ENCODE results near the gene FARSA. TPM values are rescaled to one million over a fixed set of nuclear protein-coding genes. Genes with fewer than 3 reads are reported as not detected.
A peak's percentile ranks its signal among the peaks of the same experiment; 100 is the strongest.
"Not testable (repeated sequence)": the region's sequence is repeated elsewhere in the genome, so short reads cannot be mapped to it uniquely, and the experiment has no call there.

The FARSA gene
- total and polyA plus RNA-seq, 3 donors from 2014 or later: 53.8 to 65.3 (median 55.1) TPM

- intact Hi-C loops (cut with DNase I; ENCODE audit: low total_unique reads): no loop called here
- WGBS, 2 donors: 74 to 78% methylated on average over 14 of the region's 14 CpGs
These were observed 15.3 kb downstream of the FARSA start for GRCh38 chr19:12918253-12918652.

DNA sequence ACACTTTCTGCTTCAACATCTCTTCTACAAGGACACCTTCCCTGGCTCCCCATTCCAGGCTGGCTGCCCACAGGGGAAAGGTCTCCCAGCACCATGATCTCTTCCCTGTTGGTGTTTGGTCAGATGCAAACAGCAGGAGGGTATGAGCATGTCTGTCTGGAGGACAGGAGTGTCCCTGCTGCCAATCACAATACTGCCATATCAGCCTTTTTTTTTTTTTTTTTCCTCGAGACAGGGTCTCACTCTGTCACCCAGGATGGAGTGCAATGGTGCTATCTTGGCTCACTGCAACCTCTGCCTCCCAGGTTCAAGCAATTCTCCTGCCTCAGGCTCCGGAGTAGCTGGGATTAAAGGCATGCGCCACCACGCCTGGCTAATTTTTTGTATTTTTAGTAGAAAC is 17.7 kb downstream of the FARSA start:
- H3K9me3 ChIP-seq; H3K36me3 ChIP-seq (ENCODE audit: low read depth, missing control alignments); H3K27ac ChIP-seq; H3K27me3 ChIP-seq; intact Hi-C loops (cut with DNase I; ENCODE audit: low total_unique reads); H3K4me3 ChIP-seq; DNase-seq: not testable (repeated sequence)
- peaks cover 19% of the 10 kb centered on the region for H3K4me1 ChIP-seq
- 88% methylated on average over 3 to 4 of the region's 4 CpGs for WGBS, 2 donors

More at GRCh38 chr19:12918253-12918652, 15.3 kb downstream of the FARSA start:
- TF ChIP-seq, protein P1, sequence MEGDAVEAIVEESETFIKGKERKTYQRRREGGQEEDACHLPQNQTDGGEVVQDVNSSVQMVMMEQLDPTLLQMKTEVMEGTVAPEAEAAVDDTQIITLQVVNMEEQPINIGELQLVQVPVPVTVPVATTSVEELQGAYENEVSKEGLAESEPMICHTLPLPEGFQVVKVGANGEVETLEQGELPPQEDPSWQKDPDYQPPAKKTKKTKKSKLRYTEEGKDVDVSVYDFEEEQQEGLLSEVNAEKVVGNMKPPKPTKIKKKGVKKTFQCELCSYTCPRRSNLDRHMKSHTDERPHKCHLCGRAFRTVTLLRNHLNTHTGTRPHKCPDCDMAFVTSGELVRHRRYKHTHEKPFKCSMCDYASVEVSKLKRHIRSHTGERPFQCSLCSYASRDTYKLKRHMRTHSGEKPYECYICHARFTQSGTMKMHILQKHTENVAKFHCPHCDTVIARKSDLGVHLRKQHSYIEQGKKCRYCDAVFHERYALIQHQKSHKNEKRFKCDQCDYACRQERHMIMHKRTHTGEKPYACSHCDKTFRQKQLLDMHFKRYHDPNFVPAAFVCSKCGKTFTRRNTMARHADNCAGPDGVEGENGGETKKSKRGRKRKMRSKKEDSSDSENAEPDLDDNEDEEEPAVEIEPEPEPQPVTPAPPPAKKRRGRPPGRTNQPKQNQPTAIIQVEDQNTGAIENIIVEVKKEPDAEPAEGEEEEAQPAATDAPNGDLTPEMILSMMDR (IDR thresholded peaks at IDR 0.05): no peak
- TF ChIP-seq POLR2A (IDR thresholded peaks at IDR 0.05): no peak
- Histone ChIP-seq H3K27me3 (no peaks in the 10 kb centered on the region), H3K4me1 (peaks cover 9% of the 10 kb centered on the region), H3K36me3 (ENCODE audit: low read depth, missing control alignments) (no peaks in the 10 kb centered on the region), H3K27ac (no peak overlapping the region), H3K9me3 (no peaks in the 10 kb centered on the region), H3K4me3 (peak overlapping the region; percentile 15 to 52)
- DNase-seq: no peak

DNA sequence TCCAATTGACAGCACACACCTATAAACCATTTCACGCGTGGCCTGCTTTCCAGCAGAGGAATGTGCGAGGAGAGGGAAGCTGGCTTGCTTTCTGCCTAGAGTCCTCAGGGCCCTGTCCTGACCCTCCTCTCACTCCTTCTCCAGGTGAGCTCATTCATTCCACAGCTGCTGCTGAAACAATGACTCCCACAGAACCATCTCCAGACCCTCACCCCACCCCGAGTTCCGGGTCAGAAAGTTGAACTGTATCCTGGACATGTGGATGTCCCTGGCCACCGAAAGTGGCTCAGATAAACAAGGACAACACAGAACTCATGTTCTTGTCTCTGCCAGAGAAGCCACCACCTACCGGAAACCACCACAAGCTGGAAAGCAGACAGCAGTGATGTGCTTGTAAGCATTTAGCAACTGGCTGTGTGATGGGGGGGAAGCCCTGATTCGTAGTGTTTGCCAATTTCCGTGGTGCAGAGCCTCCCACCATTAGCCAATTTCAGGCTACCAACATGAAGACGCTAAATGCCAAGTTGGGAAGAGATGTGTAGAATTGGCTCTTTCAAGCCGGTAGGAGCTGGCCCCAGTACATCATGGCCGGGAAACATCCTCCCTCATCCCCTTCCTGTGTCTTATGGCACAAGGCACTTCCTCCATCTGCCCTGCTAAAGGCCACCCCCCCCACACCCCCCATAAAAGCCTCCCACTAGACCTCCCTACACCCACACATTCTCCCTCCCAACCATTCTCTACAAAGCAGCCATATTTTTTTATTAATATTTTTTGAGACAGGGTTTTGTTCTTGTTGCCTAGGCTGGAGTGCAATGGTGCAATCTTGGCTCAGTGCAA is 19.4 kb downstream of the FARSA start:
- no peaks in the 10 kb centered on the region for H3K9me3 ChIP-seq
- H3K36me3 ChIP-seq (ENCODE audit: low read depth, missing control alignments): no peaks in the 10 kb centered on the region
- H3K4me1 ChIP-seq: peaks cover 15% of the 10 kb centered on the region
- intact Hi-C loops (cut with DNase I; ENCODE audit: low total_unique reads): no loop called here
- TF ChIP-seq, protein P1 (IDR thresholded peaks at IDR 0.05): no peak
- no peak for TF ChIP-seq POLR2A (IDR thresholded peaks at IDR 0.05)
- peak overlapping the region in 1 of 2 donors; percentile 74 for H3K27ac ChIP-seq
- no peaks in the 10 kb centered on the region for H3K27me3 ChIP-seq
- H3K4me3 ChIP-seq: no peak overlapping the region
- 64 to 73% methylated on average over 9 to 12 of the region's 12 CpGs for WGBS, 2 donors
- DNase-seq: no peak

DNA sequence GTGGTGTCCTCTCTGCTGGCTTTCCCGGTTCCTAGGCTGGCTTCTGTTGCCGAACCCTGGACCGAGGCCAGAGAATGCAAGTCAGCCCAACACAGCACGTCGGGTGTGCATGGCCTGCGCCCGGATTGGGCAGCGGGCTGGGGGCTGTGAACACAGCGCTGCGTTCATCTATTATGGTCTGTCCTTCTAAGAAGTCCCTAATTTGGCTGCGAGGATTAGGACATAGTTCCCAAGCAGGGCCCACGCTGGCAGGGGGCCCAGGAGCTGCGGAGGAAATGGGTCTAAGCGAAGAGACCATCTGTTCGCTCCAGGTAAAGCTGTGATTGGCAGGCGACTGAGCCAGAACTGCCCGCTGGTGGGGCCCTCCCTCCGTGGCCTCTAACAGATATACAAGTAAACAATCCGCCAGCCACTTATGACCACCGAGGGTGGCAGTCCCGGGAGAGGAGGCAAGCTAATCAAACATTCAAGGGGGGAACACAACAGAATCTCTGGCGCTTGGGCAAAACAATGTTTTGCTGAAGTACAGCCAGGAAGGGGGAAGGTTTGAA is 20.4 kb downstream of the FARSA start:
- WGBS, 2 donors: 19 to 38% methylated on average over 16 to 22 of the region's 22 CpGs
- H3K9me3 ChIP-seq: no peaks in the 10 kb centered on the region
- TF ChIP-seq POLR2A (IDR thresholded peaks at IDR 0.05): no peak
- TF ChIP-seq, protein P1 (IDR thresholded peaks at IDR 0.05): no peak
- H3K27ac ChIP-seq: peak overlapping the region; percentile 37 to 74
- H3K36me3 ChIP-seq (ENCODE audit: low read depth, missing control alignments): no peaks in the 10 kb centered on the region
- no peak overlapping the region for H3K4me3 ChIP-seq
- H3K27me3 ChIP-seq: no peaks in the 10 kb centered on the region
- intact Hi-C loops (cut with DNase I; ENCODE audit: low total_unique reads): no loop called here
- peak; percentile 77 for DNase-seq
- H3K4me1 ChIP-seq: peaks cover 15% of the 10 kb centered on the region

- no peak for DNase-seq
- intact Hi-C loops (cut with DNase I; ENCODE audit: low total_unique reads): no loop called here
- Histone ChIP-seq H3K36me3 (ENCODE audit: low read depth, missing control alignments) (no peaks in the 10 kb centered on the region), H3K4me1 (peaks cover 15% of the 10 kb centered on the region), H3K9me3 (no peaks in the 10 kb centered on the region), H3K27me3 (no peaks in the 10 kb centered on the region), H3K4me3 (no peak overlapping the region), H3K27ac (peak overlapping the region; percentile 37 to 50)
- TF ChIP-seq POLR2A (IDR thresholded peaks at IDR 0.05): no peak
- TF ChIP-seq, protein P1 (IDR thresholded peaks at IDR 0.05): no peak
- 52 to 58% methylated on average over 4 of the region's 4 CpGs for WGBS, 2 donors
These were observed 20.9 kb downstream of the FARSA start for GRCh38 chr19:12912571-12912970.
